Esophagus squamous epithelium (tissue), 5 donors: Measurements from ENCODE around the gene FRMPD4. TPM values are rescaled to one million over a fixed set of nuclear protein-coding genes. Genes with fewer than 3 reads are reported as not detected.

ENCODE experiments used
- DNase-seq: peaks from one replicate; lab custom pipeline; 2025; lab: John Stamatoyannopoulos, UW
- H3K27ac ChIP-seq, 4 donors: fragments of 200-600 bp; sonication (generic); one replicate each; pipeline ENCODE4 v1.5.1; 2016 to 2019; ENCODE audit warnings: mild to moderate bottlenecking in 1 of 4
- H3K27me3 ChIP-seq, 4 donors: fragments of 200-600 bp; sonication (generic); 1 replicate in 3 of 4; 2 replicates in 1 of 4; pipeline versions ENCODE4 v1.5.1 to v1.6.0; 2017 to 2021; ENCODE audit warnings: antibody characterized with exemption in 1 of 4
- H3K36me3 ChIP-seq, 3 donors: fragments of 200-600 bp; sonication (generic); one replicate each; pipeline ENCODE4 v1.5.1; 2016 to 2019
- H3K4me1 ChIP-seq, 3 donors: fragments of 200-600 bp; sonication (generic); one replicate each; pipeline ENCODE4 v1.5.1; 2017 to 2019
- H3K4me3 ChIP-seq, 4 donors: fragments of 200-600 bp; sonication (generic); 1 replicate in 3 of 4; 2 replicates in 1 of 4; pipeline ENCODE4 v1.5.1; 2016 to 2019; ENCODE audit warnings: mild to moderate bottlenecking in 2 of 4, moderate library complexity in 1 of 4
- H3K9me3 ChIP-seq, 3 donors: fragments of 200-600 bp; sonication (generic); one replicate each; pipeline ENCODE4 v1.5.1; 2016 to 2019
- CTCF ChIP-seq, 6 experiments: fragments of 450-650 bp in 4 of 6; fragments of 200-600 bp in 2 of 6; sonication (generic) in 2 of 6; IDR thresholded peaks; one replicate each; pipeline ENCODE4 v1.5.1; 2016 to 2019; ENCODE audit warnings: antibody characterized with exemption in 6 of 6, mild to moderate bottlenecking in 4 of 6, moderate library complexity in 4 of 6
- POLR2A ChIP-seq, 4 donors: fragments of 450-650 bp; IDR thresholded peaks; one replicate each; pipeline ENCODE4 v1.6.1; 2017; ENCODE audit warnings: antibody characterized with exemption in 4 of 4, mild to moderate bottlenecking in 4 of 4, moderate library complexity in 3 of 4
- WGBS, 2 donors: methylation state at CpG; one replicate each; pipeline ENCODE4 v1.1.5; 2018; 5-methylcytosine and 5-hydroxymethylcytosine counted together
- intact Hi-C: fragments of 100-400 bp; cut with DNase I; formaldehyde crosslinking; loops from one replicate; pipeline ENCODE4 v1.15.0; 2022
- total RNA-seq, 4 donors: library from RNA; depleted of rRNA; stranded (reverse); fragments of >200 nt; gene quantifications; one replicate each; pipeline ENCODE4 v1.1.0, GENCODE V29; 2016
- donor health status: DM: yes; HTN: yes; CAD: no.

The FRMPD4 gene
- total RNA-seq, 4 donors from 2014 or later, result under 0.01 to 0.06 TPM; not detected in 2

GRCh38 chrX:12292996-12293765 lies 154.9 kb downstream of the FRMPD4 start:
- no peak for TF ChIP-seq POLR2A (IDR thresholded peaks at IDR 0.05)
- TF ChIP-seq CTCF (IDR thresholded peaks at IDR 0.05), result no peak
- H3K36me3 ChIP-seq, result no peaks in the 10 kb centered on the region
- no peak overlapping the region for H3K4me3 ChIP-seq
- DNase-seq, result no peak
- H3K4me1 ChIP-seq, result no peaks in the 10 kb centered on the region
- no peaks in the 10 kb centered on the region for H3K9me3 ChIP-seq
- 86 to 88% methylated on average over 7 of the region's 7 CpGs for WGBS, 2 donors
- no peak overlapping the region for H3K27ac ChIP-seq
- intact Hi-C loops, result no loop called here
- no peaks in the 10 kb centered on the region for H3K27me3 ChIP-seq

GRCh38 chrX:12297353-12297752 lies 159.1 kb downstream of the FRMPD4 start:
- H3K9me3 ChIP-seq, result no peaks in the 10 kb centered on the region
- 77 to 85% methylated on average over 4 of the region's 4 CpGs for WGBS, 2 donors
- no peak overlapping the region for H3K4me3 ChIP-seq
- TF ChIP-seq POLR2A (IDR thresholded peaks at IDR 0.05), result no peak
- TF ChIP-seq CTCF (IDR thresholded peaks at IDR 0.05), result no peak
- H3K27me3 ChIP-seq, result no peaks in the 10 kb centered on the region
- no peaks in the 10 kb centered on the region for H3K4me1 ChIP-seq
- H3K36me3 ChIP-seq, result no peaks in the 10 kb centered on the region
- DNase-seq, result no peak
- H3K27ac ChIP-seq, result no peak overlapping the region
- intact Hi-C loops, result no loop called here

GRCh38 chrX:12301288-12301687 lies 163.0 kb downstream of the FRMPD4 start:
- DNase-seq, result no peak
- Histone ChIP-seq H3K4me3 (no peak overlapping the region), H3K27me3 (no peaks in the 10 kb centered on the region), H3K36me3 (no peaks in the 10 kb centered on the region), H3K4me1 (no peaks in the 10 kb centered on the region), H3K27ac (no peak overlapping the region), H3K9me3 (no peaks in the 10 kb centered on the region)
- TF ChIP-seq CTCF (IDR thresholded peaks at IDR 0.05), result no peak
- TF ChIP-seq POLR2A (IDR thresholded peaks at IDR 0.05), result no peak
- 92 to 100% methylated on average over 2 to 3 of the region's 3 CpGs for WGBS, 2 donors
- intact Hi-C loops, result no loop called here

GRCh38 chrX:12304261-12304660 lies 166.0 kb downstream of the FRMPD4 start:
- Histone ChIP-seq H3K27me3 (no peaks in the 10 kb centered on the region), H3K4me3 (no peak overlapping the region), H3K36me3 (no peaks in the 10 kb centered on the region), H3K27ac (no peak overlapping the region), H3K9me3 (no peaks in the 10 kb centered on the region), H3K4me1 (no peaks in the 10 kb centered on the region)
- no peak for DNase-seq
- TF ChIP-seq CTCF (IDR thresholded peaks at IDR 0.05) (no peak), POLR2A (IDR thresholded peaks at IDR 0.05) (no peak)
- WGBS, 2 donors, result 35 to 70% methylated on average over 1 to 2 of the region's 2 CpGs
- intact Hi-C loops, result no loop called here

GRCh38 chrX:12307961-12308360 lies 169.7 kb downstream of the FRMPD4 start:
- DNase-seq, result no peak
- Histone ChIP-seq H3K36me3 (no peaks in the 10 kb centered on the region), H3K4me3 (no peak overlapping the region), H3K27ac (no peak overlapping the region), H3K4me1 (no peaks in the 10 kb centered on the region), H3K9me3 (no peaks in the 10 kb centered on the region), H3K27me3 (no peaks in the 10 kb centered on the region)
- TF ChIP-seq POLR2A (IDR thresholded peaks at IDR 0.05) (no peak), CTCF (IDR thresholded peaks at IDR 0.05) (no peak)
- intact Hi-C loops, result no loop called here
- WGBS, 2 donors, result 29 to 71% methylated on average over 2 of the region's 2 CpGs
